HG03432 (cell line): ENCODE measurements around the gene CHTF8.

Source experiments
- ATAC-seq: cut with Tn5 transposase; IDR thresholded peaks from one replicate; pipeline ENCODE4 v1.9.1; 2021; ENCODE audit warnings: mild to moderate bottlenecking, moderate library complexity; ENCODE audit not compliant: unreplicated experiment

Gene CHTF8

GRCh38 chr16:69088684-69089083 is 43.7 kb downstream of the CHTF8 start:
- ATAC-seq, result no peak

- no peak for ATAC-seq
These were observed 45.2 kb downstream of the CHTF8 start for GRCh38 chr16:69087161-69087581.

- no peak for ATAC-seq
These were observed 47.2 kb downstream of the CHTF8 start for GRCh38 chr16:69085032-69085695.

GRCh38 chr16:69084289-69084688 is 48.1 kb downstream of the CHTF8 start:
- ATAC-seq, result no peak

GRCh38 chr16:69083306-69083941 is 49.0 kb downstream of the CHTF8 start:
- ATAC-seq, result no peak

- no peak for ATAC-seq
These were observed 52.7 kb downstream of the CHTF8 start for GRCh38 chr16:69079697-69080096.

- ATAC-seq, result no peak
These were observed 54.3 kb downstream of the CHTF8 start for GRCh38 chr16:69078073-69078472.

- ATAC-seq, result no peak
These were observed 55.1 kb downstream of the CHTF8 start for GRCh38 chr16:69077251-69077650.

GRCh38 chr16:69073181-69073702 is 59.1 kb downstream of the CHTF8 start:
- ATAC-seq, result no peak

- ATAC-seq, result no peak
These were observed 59.8 kb downstream of the CHTF8 start for GRCh38 chr16:69072640-69072974.

- ATAC-seq, result no peak
These were observed 61.4 kb downstream of the CHTF8 start for GRCh38 chr16:69071036-69071435.

- ATAC-seq, result no peak
These were observed 62.9 kb downstream of the CHTF8 start for GRCh38 chr16:69069504-69069903.
